Measurements from ENCODE around the gene OSBP2.

DNA sequence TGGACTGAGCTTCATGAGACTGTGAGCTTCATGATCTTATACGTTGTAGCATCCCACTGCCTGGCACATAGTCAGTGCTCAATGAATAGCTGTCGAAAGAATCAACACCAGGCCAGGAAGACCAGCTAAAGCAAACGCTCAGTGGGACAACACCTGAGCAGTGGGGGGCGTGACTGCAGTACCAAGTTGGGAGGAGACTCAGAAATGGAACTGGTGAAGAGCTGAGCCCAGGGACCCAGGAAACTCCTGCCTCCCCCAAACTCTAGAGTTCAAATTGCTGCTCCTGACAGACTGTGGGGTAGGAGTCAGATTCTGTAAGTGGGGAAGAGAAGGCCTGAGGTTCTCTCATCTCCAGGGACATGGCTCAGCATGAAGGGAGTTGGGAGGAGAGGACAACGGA, 214.6 kb downstream of the OSBP2 start:
- no peak for TF ChIP-seq BHLHE40 (IDR thresholded peaks at IDR 0.05; ENCODE audit: borderline replicate concordance)
- no peak for TF ChIP-seq SP1 (IDR thresholded peaks at IDR 0.05)
- no peak for TF ChIP-seq NFRKB (IDR thresholded peaks at IDR 0.05)
- no peak for TF ChIP-seq HDGF (IDR thresholded peaks at IDR 0.05; ENCODE audit: borderline replicate concordance)
- TF ChIP-seq TARDBP (IDR thresholded peaks at IDR 0.05), result no peak
- no peak for TF ChIP-seq FOXK2 (IDR thresholded peaks at IDR 0.05)
- no peak for TF ChIP-seq SUZ12 (IDR thresholded peaks at IDR 0.05)
- TF ChIP-seq CTBP1 (IDR thresholded peaks at IDR 0.05; ENCODE audit: borderline replicate concordance), result no peak
- no peak for TF ChIP-seq ARNT (IDR thresholded peaks at IDR 0.05)
- TF ChIP-seq, protein P1, sequence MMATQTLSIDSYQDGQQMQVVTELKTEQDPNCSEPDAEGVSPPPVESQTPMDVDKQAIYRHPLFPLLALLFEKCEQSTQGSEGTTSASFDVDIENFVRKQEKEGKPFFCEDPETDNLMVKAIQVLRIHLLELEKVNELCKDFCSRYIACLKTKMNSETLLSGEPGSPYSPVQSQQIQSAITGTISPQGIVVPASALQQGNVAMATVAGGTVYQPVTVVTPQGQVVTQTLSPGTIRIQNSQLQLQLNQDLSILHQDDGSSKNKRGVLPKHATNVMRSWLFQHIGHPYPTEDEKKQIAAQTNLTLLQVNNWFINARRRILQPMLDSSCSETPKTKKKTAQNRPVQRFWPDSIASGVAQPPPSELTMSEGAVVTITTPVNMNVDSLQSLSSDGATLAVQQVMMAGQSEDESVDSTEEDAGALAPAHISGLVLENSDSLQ (IDR thresholded peaks at IDR 0.05), result no peak
- TF ChIP-seq FOXA1 (IDR thresholded peaks at IDR 0.05), result no peak
- no peak for TF ChIP-seq L3MBTL2 (conservative IDR thresholded peaks at IDR 0.05)
- TF ChIP-seq ELF4 (IDR thresholded peaks at IDR 0.05), result no peak
- TF ChIP-seq FOXM1 (IDR thresholded peaks at IDR 0.05; ENCODE audit: borderline replicate concordance), result no peak
